Measurements from ENCODE around the gene DPEP2. TPM values are rescaled to one million over a fixed set of nuclear protein-coding genes. Genes with fewer than 3 reads are reported as not detected.
A peak's percentile ranks its signal among the peaks of the same experiment; 100 is the strongest.
"Not testable (repeated sequence)": the region's sequence is repeated elsewhere in the genome, so short reads cannot be mapped to it uniquely, and the experiment has no call there.

DPEP2 gene
- total RNA-seq, 1 experiment from 2014 or later = not detected

DNA sequence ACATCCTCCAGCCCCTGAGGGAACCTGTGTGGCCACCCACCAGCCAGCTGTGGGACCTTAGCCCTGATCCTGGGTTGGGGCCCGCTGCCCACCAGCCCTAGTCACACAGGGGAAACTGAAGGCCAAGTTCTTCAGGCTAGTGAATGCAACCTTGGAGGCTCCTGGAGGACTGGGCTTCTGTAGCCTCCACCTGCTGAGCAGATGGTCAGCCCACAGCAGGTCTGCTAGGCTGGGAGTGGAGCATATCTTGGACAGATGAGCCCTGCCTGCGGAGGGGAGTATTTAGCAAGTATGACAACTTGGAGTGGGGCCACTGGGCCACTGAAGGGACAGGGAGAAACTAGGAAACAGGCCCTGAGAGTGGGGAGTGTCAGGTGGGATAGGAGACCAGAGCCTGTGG lies 23.1 kb downstream of the DPEP2 start:
- no peak for DNase-seq (ENCODE audit: low read depth)

DNA sequence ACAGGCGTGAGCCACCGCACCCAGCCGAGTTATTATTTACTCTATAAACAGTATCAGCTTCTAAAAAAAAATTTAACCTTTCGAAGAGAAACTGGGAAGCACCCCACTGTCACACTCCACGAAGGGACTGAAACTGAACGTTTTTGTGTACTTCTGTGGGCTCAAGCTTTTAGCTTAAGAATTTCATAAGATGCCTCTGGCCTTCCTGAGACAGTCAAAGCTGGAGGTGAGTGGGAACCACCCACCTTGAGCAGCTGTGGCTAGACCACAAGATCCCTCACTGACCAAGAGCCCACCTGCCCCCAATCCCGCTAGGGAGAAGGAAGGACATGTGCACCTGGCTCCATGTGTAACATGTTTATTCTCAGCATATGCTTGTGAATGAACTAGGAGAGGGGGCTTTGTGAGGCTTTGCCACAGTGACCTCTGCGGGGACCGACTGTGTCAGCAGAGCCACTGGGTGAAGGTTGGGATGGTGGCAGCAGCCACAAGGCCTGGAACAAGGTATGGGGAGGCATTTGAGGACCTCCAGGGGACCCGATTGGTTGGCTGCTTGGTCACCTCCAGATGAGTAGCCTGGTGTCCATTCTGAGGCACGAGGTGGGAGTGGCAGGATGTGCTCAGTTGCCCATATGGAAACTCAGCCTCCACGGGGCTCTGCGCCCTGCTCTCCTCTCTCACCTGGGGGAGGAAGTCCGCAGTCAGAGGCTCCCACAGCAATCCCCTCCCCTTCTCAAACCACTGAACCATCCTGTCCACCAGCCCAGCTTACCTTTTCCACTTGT lies 23.8 kb downstream of the DPEP2 start:
- no peak for DNase-seq (ENCODE audit: low read depth)

DNA sequence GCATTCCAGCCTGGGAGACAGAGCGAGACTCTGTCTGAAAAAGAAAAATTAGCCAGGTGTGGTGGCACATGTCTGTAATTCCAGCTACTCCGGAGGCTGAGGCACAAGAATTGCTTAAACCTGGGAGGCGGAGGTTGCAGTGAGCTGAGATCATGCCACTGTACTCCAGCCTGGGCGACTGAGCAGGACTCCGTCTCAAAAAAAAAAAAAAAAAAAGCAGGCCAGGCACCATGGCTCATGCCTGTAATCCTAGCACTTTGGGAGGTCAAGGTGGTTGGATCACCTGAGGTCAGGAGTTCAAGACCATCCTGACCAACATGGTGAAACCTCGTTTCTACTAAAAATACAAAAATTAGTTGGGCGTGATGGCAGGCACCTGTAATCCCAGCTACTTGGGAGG lies 27.0 kb downstream of the DPEP2 start:
- not testable (repeated sequence) for DNase-seq (ENCODE audit: low read depth)

DNA sequence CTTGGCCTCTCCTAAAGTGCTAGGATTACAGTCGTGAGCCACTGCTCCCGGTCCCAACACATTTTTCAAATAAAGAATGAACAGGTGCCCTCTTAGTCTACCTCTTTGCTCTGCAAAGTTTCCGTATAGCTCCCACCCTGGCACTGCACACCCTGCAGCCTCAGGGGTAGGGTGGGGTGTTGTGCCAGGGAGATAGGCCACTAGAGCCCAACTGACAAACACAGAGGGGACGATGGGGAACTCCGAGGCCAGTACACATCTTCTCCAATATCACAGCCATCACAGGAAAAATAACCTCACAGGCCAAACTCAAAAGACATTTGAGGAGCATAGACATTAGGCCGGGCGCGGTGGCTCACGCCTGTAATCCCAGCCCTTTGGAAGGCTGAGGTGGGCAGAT lies 28.2 kb downstream of the DPEP2 start:
- no peak for DNase-seq (ENCODE audit: low read depth)

DNA sequence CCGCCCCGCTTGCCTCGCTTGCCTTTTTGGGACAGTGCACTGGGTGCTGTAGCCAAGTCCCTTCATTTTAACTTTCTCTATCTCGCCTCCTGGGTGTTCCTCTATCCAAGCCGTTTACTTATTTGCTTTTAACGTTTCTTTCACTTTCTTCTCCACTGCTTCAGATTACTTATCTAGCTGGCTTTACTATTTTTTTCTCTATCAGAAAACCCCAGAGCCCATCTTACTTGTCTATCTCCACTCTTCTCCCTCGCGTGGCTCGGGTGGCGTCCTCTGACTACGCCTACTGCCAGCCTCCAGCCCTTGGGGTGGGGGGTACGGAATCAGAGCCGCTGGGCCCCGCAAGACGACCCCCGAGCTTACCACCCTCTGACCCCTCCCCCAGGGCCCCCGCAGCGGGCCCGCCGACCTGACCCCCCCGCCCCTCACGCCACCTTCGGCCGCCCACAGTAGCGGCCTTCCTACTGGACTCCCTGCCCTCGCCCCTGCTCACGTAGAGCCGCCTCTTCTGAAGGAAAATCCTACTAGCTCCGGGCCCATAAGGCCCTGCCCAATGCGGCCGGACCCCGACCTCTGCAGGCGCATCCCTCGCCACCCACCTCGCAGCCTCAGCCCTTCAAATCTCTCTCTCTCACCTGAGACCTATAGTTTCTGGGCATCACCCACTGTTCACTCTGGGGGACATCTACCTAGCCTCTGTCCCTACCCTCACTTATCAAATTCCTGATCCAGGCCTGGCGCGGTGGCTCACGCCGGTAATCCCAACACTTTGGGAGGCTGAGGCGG lies 29.8 kb downstream of the DPEP2 start:
- DNase-seq (ENCODE audit: low read depth) = no peak

DNA sequence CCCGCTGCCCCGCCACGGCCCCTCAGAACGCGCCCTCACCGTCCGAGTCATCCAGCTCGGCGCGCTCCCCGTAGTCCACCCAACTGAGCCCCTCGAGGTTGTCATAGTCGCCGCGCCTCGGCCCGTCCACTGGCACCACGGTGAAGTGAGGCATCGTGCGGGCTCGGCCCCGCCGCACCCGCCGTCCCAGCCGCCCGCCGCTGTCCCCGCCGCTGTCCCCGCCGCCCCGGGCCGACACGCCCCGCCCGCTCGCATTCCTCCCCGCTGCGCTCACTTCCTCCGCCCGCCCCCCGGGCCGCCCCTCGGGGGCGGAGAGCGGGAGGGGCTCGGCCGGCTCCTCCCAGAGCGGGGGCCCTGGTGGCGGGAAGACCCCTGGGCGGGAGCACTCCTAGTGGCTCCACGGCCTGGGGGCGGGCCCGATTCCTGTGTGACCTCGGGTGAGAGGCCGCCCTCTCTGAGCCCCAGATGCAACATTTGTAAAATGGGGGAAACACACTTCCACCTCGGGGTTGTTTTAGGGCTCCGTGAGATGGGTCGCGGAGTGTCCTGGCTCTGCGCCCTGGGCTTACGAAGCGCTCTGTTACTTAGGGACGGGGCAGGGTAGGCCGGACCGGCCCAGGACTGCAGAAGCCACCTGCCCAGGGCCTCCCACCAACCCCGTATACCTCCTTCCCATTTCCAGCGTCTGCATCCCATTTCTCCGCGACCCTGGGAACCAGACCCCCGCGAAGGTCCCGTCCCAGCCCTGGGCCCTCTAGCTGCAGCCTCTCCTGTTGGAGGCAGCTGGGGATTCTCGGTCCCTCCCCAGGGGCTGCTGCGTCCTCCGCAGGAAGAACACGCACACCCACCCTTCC lies 30.7 kb downstream of the DPEP2 start, which contains the start of gene SLC12A4:
SLC12A4 (minus strand) TSS at position 238 of the 854 bp plus-strand sequence; CDS start at position 154, 84 bp downstream.
- peak; percentile 86 for DNase-seq (ENCODE audit: low read depth)

DNA sequence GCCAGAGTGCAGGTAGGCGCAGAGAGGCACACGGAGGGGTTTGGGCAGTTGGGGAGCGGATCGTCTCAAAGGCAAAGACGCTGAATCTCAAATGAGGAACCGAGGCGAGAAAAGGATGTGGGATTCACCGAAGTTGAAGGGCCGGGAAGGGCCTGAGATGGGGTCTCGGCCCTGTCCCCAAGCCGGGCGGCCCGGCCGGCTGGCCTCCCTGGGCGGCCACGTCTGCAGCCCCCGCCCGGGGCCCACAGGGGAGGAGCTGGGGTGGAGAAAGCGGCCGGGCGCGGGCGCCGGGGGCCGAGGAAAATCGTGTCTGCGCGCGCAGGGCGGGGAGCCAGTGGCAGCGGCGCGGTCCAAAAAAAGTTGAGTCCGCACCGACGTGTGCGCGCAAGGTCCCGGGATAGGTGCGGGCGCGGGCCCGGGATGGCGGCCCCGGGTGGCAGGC lies 31.3 kb downstream of the DPEP2 start:
- DNase-seq (ENCODE audit: low read depth) = peak; percentile 47

DNA sequence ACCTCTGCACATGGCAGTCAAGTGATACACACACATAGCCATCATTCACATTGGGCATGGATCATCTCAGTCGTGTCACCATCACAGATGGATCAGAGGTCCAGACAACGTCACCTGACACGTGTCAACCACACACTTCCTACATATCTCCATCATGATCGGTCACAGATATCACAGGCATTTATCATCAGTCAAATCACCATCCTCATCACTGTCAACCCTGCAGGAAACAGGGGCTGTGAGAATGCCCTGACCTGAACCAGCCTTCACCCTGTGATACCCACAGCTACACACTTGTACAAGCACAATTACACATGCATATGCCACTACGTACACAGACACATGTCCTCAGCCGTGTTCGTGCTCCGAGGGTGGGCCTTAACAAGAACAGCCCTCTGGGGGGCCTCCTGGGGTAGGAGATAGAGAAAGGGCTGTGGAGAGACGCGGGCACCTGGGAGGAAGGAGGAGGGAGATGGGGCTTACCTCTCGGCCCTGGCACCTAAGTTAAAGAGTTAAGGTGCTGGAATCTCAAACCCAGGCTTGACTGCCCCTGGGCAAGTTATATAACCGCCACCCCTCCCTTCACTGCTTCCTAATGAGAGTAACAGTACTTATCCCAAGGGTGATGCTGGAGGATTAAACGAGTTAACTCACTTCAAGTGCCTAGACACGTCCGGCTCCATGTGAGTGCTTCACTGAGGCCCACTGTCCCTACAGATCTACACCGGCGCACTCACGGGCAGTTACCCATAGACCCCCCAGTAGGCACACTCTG lies 31.9 kb downstream of the DPEP2 start:
- DNase-seq (ENCODE audit: low read depth) = peak; percentile 45

DNA sequence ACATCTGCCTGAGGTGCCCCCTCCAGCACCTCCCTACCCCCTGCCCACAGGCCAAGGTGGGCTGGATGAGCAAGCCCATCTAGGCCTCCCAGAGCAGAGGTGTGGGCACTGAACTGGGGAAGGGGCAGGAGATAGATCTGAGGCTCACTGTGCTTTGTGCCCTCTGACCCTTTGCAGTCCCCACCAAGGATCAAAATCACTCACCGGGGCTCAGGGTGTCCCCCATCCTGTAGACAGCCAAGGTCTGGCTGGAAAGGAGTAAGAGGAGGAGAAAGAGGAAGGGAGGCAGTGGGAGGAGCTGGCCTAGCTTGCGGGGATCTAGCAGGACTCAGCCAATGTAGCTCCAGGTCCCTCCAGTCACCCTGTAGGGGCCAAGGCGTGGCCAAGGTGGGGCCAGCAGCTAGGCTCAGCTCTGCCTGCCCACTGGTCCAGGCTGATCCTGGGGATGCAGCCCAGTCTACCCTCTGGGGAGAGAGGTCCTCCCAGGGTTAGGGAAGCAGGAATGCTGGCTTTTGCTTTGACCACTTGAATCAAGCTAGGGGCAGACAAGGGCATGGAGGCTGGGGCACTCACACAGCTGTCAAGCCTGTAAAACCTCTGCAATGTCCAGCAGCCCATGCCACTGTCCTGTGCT lies 32.6 kb downstream of the DPEP2 start:
- DNase-seq (ENCODE audit: low read depth) = peak; percentile 36

DNA sequence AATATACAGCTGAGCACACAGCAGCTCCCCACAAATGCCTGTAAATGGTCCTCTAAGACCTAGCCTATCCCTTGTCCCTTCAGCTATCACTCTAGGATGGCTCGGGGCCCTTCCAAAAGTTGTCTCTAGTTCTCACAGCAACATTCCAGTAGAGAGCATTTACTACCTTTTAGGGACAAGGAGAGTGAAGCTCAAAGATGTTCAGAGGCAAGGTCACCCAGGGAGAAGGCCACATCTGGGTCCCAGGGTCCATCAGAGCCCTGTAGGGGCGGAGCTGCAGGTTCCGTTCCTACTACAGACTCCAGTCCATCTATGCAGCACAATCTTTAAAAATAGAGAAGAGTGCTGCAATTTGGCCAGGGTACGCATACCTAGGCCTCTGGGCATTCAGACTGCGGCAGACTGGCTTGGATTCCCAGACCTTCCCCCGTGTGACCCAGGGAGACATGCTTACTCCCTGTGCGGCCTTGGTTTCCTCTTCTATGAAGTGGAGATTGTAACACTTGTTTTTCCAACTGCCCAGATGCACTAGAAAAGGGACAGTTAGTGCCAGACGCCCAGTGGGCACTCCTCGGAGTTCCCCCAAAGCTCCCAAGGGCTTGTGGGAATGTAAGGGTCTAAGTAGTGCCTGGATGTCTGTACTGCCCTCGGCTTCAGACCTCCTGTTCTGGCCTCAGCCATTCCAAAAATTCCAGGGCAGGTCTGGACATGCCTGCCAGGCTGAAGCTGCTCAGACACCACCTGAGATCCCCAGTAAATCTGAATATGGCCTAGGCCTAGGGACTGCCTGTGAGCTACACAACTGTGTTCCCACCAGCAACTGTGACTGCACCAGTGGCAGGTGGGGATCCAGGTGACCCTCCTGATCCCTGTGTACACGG lies 33.4 kb downstream of the DPEP2 start:
- DNase-seq (ENCODE audit: low read depth) = no peak

DNA sequence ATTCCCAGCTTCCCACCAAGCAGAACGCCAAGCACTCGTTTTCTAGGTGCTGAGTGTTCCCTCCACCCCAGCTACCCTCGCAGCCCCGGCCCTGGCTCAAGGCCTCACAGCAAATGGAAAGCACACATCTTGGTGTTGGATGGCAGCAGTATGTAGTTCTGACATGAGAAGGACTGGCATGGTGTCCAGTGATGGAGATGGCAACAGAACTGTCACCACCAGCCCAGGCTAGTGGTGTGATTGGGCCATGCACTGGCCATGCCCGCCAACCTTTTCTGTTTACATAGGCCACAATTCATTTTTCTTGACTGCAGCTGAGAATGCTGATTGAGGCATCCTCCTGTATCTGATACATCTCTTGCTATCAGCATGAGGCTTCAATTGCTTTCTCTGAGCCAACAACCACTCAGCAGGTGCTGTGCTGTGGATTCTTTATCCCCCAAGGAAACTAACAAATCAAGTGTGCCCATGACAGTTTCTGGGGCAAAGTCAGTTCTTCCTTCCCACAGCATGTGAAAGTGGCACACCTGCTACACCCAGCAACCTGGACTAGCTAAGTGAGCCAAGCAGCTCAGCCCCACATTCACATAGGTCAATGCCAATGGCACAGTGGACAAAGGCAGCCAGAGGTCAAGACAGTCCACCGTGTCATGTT lies 34.7 kb downstream of the DPEP2 start:
- DNase-seq (ENCODE audit: low read depth) = no peak

DNA sequence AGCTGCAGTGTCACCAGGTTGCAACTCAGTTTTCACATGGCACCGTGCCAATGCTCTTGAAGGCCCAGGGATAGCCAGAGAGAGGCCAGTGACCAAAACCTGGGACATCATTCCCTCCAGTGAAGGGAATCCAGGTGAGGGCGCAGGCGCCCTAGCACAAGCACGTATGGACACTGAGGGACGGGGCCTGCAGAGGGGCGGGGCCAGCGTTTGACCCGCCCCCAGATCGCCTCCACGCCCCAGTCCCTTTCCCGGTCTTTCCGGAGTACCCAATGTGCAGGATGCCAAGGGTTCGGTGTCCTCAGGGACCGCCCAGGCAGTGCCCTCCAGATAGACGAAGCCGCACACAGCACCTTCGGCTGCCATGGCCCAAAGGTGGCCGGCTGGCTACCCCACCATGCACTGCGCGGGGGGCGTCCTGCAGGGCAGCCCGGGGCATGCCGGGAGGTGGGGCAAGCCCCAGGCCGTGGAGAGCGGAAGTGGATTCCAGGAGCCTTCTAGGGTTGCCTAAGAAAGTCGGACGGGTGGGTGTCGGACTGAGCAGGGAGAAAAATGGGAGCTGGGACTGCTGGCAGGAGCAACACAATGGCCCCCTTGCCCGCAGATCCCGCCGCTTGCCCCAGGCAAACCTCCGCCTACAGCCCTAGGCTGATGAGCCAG lies 35.5 kb downstream of the DPEP2 start:
- no peak for DNase-seq (ENCODE audit: low read depth)

DNA sequence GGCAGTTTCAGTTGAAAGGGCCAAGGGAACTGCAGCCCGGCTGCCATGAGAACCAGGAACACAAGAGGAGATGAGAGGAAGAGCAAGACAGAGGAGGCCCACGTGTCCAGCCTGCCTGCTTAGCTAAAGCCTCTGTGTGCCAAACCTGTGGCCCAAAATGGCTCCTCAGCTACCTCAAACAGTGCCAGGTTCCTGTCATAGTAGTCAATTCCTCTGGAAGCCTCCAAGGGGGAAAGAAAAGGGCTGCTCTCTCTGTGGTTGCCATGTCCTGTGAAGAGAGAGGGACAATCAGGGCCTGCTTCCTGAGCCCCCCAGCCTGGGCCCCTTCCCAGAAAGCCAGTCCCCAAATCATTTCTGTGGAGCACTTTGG lies 36.0 kb downstream of the DPEP2 start:
- no peak for DNase-seq (ENCODE audit: low read depth)

DNA sequence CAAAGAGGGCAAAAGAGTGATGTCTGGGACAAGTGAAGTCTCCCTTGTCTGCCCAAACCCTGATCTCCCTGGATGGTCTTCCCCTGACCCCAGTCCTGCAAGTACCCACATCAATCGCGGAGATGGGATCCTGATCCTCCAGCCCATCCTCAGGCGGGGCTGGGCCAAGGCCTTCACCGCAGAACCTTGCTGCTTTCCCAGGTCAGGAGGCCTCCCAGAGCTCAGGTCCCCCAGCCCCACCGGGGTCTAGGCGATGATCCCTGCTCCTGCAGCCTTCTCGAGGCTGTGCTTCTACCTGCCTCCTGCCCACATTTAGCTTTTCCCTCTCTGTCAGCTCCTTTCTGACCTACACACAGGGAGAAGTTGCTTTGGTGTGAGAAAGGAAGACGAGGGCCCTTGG lies 37.1 kb downstream of the DPEP2 start:
- DNase-seq (ENCODE audit: low read depth) = no peak

DNA sequence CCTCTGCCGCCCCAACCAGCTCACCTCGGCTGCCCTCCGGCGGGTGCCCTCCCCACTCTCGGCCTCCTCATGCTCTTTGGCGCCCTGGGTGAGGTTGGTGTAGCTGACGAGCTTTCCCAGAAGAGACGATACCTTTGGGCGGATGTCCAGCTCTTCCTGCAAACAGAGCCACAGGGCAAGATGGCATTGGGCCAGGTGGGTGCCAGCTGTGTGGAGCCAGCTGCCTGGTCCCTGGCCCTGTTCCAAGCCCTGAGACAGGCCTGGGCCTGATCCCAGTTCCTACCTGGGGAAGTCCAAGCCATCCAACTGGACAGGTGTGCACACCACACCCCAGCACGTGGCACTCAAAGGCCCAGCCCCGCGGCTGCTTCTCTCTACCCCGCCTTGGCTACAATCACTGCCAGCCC lies 37.7 kb downstream of the DPEP2 start:
- DNase-seq (ENCODE audit: low read depth) = no peak

DNA sequence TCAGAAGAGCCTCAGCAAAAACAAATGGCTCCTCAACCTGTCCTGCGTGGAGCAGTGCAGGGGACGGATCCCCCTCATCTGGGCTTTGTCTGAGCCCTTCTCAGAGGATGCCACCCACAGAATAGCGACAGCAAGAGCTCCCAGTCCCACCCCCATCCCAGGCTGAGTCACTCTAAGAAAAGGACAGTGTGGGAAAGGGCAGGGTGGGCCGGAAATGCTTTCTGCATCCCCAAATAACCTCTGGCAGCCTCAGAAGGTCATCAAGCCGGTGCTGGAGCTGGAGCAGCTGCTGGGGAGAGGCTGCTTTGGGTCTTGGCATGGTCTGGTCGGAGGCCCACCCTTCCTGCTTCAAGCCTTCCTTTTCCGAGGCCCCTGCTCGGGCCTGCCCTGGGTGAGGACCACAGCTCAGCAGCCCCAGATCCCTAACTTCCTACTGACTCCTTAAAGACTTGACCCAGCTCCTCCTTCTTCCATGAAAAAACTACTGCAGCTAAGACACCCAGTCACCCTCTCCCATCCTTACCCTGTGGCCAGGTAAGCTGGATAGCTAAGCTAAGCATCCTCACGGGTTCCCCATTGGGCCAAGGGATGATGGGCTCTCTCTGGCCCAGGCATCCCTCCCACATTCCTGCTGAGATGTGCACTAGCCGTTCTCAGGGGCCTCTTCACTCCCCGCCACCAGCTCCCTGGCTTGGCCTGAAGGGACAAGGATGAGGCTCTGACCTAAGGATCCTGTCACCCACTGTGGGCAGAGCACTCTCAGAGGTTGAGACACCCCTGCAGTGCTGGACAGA lies 39.6 kb downstream of the DPEP2 start:
- peak; percentile 83 for DNase-seq (ENCODE audit: low read depth)

DNA sequence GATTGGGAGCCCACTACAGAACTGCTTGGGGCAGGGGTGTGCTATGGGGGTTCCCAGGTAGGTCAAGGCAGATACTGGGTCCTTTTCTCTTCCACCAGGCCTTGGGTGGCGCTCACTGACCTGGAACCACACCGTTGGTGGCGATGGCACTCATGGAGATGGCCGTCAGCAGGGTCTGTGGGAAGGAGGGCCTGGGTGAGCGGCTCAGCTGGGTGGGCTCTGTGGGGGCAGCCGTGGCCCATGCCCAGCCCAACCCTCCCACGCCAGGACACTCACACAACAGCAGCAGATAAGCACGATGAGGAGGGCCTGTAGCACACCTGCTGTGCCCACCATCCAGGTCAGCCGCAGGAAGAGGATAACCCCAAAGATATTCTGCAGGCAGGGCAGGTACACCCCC lies 41.7 kb downstream of the DPEP2 start:
- no peak for DNase-seq (ENCODE audit: low read depth)

Data from RPMI7951 (cell line).